ENCODE measurements around the gene RSU1. TPM values are rescaled to one million over a fixed set of nuclear protein-coding genes. Genes with fewer than 3 reads are reported as not detected.
A peak's percentile ranks its signal among the peaks of the same experiment; 100 is the strongest.

Gene RSU1
- total and polyA plus RNA-seq, 10 of the 15 experiments (the other 5 are each of a cell fraction or from before 2014, with no cell fraction given), result 49.2 to 139 (median 81.3) TPM

DNA sequence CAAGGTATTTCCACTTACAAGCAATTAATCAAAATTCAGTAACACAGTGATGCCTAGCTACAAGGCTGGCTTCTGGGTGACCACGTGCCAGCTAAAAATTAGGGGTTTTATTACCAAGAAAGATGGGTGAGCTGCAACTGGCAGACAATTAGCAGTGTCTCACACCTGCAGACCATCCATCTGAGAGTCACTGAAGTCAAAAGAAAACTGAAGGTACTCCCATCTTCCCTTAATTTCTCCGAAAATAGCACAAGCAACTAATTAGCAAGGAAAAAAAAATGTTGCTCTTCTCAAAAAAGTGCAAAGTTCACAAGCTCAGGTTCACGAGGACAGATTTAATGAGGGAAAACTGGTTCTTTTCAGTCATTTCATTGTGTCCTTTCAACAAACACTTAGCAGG lies 28.4 kb downstream of the RSU1 start (continued):
- TF ChIP-seq RELA (IDR thresholded peaks at IDR 0.05; ENCODE audit: borderline replicate concordance, partially characterized antibody), result no peak
- TF ChIP-seq, protein P1, sequence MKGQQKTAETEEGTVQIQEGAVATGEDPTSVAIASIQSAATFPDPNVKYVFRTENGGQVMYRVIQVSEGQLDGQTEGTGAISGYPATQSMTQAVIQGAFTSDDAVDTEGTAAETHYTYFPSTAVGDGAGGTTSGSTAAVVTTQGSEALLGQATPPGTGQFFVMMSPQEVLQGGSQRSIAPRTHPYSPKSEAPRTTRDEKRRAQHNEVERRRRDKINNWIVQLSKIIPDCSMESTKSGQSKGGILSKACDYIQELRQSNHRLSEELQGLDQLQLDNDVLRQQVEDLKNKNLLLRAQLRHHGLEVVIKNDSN (IDR thresholded peaks at IDR 0.05; ENCODE audit: borderline replicate concordance, extremely low read length, insufficient read depth, low read depth, low read length), result no peak

DNA sequence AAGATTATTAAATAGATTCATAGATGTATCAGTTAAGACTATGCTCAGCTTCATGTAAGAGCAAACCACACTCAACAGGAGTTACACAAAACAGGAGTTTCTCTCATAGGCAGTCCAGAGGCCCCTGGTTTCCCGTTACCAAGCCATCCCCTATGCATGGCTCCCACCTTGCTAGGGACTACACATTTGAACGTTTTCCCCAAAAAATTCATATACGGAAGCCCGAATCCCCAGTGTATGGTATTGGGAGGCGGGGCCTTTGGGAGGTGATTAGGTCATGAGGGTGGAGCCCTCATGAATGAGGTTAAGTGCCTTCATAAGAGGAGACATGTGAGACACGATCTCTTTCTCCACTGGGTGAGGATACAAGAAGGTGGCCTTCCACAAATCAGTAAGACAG lies 29.1 kb downstream of the RSU1 start:
- Histone ChIP-seq H3K79me2 (ENCODE audit: control insufficient read depth, insufficient read depth, low read length) (peaks cover 1% of the 10 kb centered on the region), H2AFZ (ENCODE audit: control insufficient read depth, low read depth, low read length) (peak overlapping the region; percentile 39), H3K9ac (ENCODE audit: control insufficient read depth, insufficient read depth, low read length) (peak overlapping the region; percentile 40; the same call in 1 of the 2 replicates), H3K36me3 (ENCODE audit: control insufficient read depth in 2 of 2, insufficient read depth in 2 of 2, low read length in 1 of 2) (peaks cover 0 to 4% of the 10 kb centered on the region in 2 experiments; a peak in 2 of 4 replicates), H3K27ac (ENCODE audit: control insufficient read depth, insufficient read depth) (peak overlapping the region; percentile 83), H3K9me3 (replicated peaks; ENCODE audit: control insufficient read depth, insufficient read depth, low read length) (peaks cover 2% of the 10 kb centered on the region; the same call in 1 of the 3 replicates), H4K20me1 (ENCODE audit: control insufficient read depth, insufficient read depth) (no peaks in the 10 kb centered on the region), H3K27me3 (replicated peaks in 1 of 2; ENCODE audit: control insufficient read depth in 2 of 2, insufficient read depth in 2 of 2, low read length in 1 of 2) (no peaks in the 10 kb centered on the region), H3K4me3 (no peak overlapping the region), H3K4me1 (ENCODE audit: control insufficient read depth, insufficient read depth, low read length) (peaks cover 19% of the 10 kb centered on the region), H3K4me2 (ENCODE audit: control insufficient read depth, insufficient read depth) (peak overlapping the region; percentile 56)
- intact Hi-C loops (cut with micrococcal nuclease; ENCODE audit: unreplicated experiment) (no loop called here), in situ Hi-C loops (cut with MboI) (loop anchor here (10.0 kb wide), 1 partner anchor 663 kb away; no protein-coding TSS in a partner anchor)
- 79% methylated on average over 6 of the region's 6 CpGs for WGBS (ENCODE audit: insufficient coverage, insufficient replicate concordance, low lambda C conversion rate, missing lambda C conversion rate)
- peak; percentile 4; the same call in 1 of the 2 replicates for TF ChIP-seq RUNX3 (IDR thresholded peaks at IDR 0.05; ENCODE audit: low read length)
- TF ChIP-seq, protein P2, sequence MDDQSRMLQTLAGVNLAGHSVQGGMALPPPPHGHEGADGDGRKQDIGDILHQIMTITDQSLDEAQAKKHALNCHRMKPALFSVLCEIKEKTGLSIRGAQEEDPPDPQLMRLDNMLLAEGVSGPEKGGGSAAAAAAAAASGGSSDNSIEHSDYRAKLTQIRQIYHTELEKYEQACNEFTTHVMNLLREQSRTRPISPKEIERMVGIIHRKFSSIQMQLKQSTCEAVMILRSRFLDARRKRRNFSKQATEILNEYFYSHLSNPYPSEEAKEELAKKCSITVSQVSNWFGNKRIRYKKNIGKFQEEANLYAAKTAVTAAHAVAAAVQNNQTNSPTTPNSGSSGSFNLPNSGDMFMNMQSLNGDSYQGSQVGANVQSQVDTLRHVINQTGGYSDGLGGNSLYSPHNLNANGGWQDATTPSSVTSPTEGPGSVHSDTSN (IDR thresholded peaks at IDR 0.05; ENCODE audit: insufficient replicate concordance, low read depth, low read length), result no peak
- TF ChIP-seq POLR2AphosphoS5 (IDR thresholded peaks at IDR 0.05; ENCODE audit: low read length), result 0 out of 2 replicates have a peak, but pooled peaks have one; percentile 30
- 0 out of 2 replicates have a peak, but pooled peaks have one; percentile 36 for TF ChIP-seq POLR2A (IDR thresholded peaks at IDR 0.05; ENCODE audit: low read depth, low read length)
- no peak for TF ChIP-seq ESRRA (IDR thresholded peaks at IDR 0.05; ENCODE audit: low read length)
- no peak for TF ChIP-seq NRF1 (conservative IDR thresholded peaks at IDR 0.05; ENCODE audit: low read depth, low read length)
- 0 out of 2 replicates have a peak, but pooled peaks have one; percentile 20 for TF ChIP-seq NR2F1 (conservative IDR thresholded peaks at IDR 0.05)
- TF ChIP-seq LARP7 (IDR thresholded peaks at IDR 0.05), result no peak
- no peak for TF ChIP-seq FOXK2 (IDR thresholded peaks at IDR 0.05)
- TF ChIP-seq ZNF384 (IDR thresholded peaks at IDR 0.05; ENCODE audit: borderline replicate concordance, low read depth, low read length), result no peak
- TF ChIP-seq STAT3 (IDR thresholded peaks at IDR 0.05; ENCODE audit: low read depth, low read length), result no peak
- no peak for FAIRE-seq
- SMC1A ChIA-PET (ENCODE audit: uncharacterized antibody, unreplicated experiment), result interaction anchor here (0.8 to 2.5 kb wide), 4 partner anchors 8 to 12 kb away, joined by 3 to 15 read pairs (median 4); no protein-coding TSS in a partner anchor
- CTCF ChIA-PET, result interaction anchor here (1.4 kb wide), 2 partner anchors 16 to 21 kb away, joined by 5 read pairs; no protein-coding TSS in a partner anchor
- no TSS peak for BruUV-seq (replicated peaks)
- RAD21 ChIA-PET (ENCODE audit: unreplicated experiment), result interaction anchor here (0.7 kb wide), 1 partner anchor 21 kb away, joined by 3 read pairs; no protein-coding TSS in a partner anchor
- POLR2A ChIA-PET, result interaction anchor here (0.8 to 1.5 kb wide), 2 partner anchors 9 to 351 kb away, joined by 3 to 5 read pairs; partner anchors contain the start of gene PTER
- DNase-seq (ENCODE audit: low read depth, low spot score), result no peak
- ATAC-seq, result peak; percentile 77
